ENCODE data around the gene EID2B.
A peak's percentile ranks its signal among the peaks of the same experiment; 100 is the strongest.

The EID2B gene

DNA sequence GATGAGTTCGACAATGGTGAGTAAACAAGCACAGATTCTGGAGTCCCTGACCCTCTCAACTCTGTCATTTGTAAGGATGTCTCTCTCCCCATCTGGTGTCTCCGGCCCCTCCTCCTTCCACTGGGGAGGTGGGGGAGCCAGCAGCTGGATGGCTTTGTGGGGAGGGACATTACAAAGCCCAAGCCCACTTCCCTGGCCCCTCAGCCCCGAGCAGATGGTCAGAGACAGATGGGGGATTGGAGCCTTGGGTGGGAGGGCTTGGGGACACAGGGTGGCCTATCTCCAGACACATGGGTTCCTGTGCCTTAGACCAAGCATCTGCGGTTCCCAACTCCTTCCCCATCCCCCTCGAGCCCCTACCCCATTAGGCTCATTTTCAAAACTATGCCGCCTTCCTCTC is 49.5 kb downstream of the EID2B start:
- no peak overlapping the region for H3K4me3 ChIP-seq (ENCODE audit: control insufficient read depth, low read depth, low read length)
- no peak for DNase-seq (ENCODE audit: low read depth)
- TF ChIP-seq, protein P1, sequence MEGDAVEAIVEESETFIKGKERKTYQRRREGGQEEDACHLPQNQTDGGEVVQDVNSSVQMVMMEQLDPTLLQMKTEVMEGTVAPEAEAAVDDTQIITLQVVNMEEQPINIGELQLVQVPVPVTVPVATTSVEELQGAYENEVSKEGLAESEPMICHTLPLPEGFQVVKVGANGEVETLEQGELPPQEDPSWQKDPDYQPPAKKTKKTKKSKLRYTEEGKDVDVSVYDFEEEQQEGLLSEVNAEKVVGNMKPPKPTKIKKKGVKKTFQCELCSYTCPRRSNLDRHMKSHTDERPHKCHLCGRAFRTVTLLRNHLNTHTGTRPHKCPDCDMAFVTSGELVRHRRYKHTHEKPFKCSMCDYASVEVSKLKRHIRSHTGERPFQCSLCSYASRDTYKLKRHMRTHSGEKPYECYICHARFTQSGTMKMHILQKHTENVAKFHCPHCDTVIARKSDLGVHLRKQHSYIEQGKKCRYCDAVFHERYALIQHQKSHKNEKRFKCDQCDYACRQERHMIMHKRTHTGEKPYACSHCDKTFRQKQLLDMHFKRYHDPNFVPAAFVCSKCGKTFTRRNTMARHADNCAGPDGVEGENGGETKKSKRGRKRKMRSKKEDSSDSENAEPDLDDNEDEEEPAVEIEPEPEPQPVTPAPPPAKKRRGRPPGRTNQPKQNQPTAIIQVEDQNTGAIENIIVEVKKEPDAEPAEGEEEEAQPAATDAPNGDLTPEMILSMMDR (conservative IDR thresholded peaks at IDR 0.05; ENCODE audit: control insufficient read depth, insufficient read depth, low read depth, low read length): no peak

DNA sequence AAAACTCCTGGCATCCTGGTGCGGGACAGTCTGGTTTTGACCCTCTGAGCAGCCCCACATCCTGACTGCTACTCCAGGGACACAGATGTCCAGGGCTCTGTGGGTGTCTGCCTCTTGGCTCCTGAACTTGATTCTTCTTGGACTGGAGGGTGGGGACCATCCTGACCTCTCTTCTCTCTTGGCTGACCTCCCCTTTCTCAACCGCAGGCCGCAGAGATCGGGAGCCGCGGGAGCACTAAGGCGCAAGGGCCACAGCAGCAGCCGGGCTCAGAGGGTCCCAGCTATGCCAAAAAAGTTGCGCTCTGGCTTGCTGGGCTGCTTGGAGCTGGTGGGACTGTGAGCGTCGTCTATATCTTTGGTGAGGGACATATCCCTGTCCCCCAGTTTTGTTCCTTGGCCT is 51.0 kb downstream of the EID2B start:
- DNase-seq (ENCODE audit: low read depth): no peak
- peak overlapping the region; percentile 99 for H3K4me3 ChIP-seq (ENCODE audit: control insufficient read depth, low read depth, low read length)
- TF ChIP-seq, protein P1 (conservative IDR thresholded peaks at IDR 0.05; ENCODE audit: control insufficient read depth, insufficient read depth, low read depth, low read length): no peak

DNA sequence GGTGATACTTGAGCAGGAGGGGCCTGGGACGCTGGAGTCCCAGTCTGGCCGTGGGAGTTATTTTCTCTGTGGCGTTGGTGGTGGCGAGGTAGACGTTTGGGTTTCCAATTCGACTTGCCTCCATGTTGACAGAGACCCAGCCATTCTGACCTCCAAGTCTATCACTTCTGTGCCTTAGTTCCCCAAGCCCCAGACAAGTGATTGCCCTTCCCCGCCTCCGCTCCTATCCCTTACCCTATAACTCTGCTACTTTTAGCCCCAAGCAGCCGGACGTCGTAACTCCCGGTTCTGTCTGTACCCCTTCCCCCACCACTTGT is 51.5 kb downstream of the EID2B start:
- TF ChIP-seq, protein P1 (conservative IDR thresholded peaks at IDR 0.05; ENCODE audit: control insufficient read depth, insufficient read depth, low read depth, low read length): no peak
- DNase-seq (ENCODE audit: low read depth): no peak
- peak overlapping the region; percentile 99 for H3K4me3 ChIP-seq (ENCODE audit: control insufficient read depth, low read depth, low read length)

Data from fibroblast of mammary gland (primary cell).